ENCODE measurements around the gene GSTA4.

DNA sequence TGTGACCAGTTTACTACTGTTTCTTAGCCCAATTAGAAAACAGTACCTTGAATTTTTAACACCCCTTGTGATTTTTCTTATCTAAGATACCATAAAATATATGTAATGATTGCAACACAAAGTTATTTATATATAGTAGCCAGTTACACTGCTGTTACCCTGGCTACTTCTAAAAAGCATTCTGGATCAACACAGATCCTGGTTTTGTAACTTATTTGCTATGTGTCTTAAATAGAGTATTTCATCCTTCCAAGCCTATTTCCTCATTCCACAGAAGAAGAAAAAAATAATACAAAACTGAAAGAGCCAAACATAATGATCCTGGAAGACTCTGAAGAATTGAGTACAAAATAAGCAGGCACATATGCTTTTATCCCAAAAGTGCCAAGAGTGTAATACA, 19.0 kb upstream of the GSTA4 start:
- TF ChIP-seq, protein P1, sequence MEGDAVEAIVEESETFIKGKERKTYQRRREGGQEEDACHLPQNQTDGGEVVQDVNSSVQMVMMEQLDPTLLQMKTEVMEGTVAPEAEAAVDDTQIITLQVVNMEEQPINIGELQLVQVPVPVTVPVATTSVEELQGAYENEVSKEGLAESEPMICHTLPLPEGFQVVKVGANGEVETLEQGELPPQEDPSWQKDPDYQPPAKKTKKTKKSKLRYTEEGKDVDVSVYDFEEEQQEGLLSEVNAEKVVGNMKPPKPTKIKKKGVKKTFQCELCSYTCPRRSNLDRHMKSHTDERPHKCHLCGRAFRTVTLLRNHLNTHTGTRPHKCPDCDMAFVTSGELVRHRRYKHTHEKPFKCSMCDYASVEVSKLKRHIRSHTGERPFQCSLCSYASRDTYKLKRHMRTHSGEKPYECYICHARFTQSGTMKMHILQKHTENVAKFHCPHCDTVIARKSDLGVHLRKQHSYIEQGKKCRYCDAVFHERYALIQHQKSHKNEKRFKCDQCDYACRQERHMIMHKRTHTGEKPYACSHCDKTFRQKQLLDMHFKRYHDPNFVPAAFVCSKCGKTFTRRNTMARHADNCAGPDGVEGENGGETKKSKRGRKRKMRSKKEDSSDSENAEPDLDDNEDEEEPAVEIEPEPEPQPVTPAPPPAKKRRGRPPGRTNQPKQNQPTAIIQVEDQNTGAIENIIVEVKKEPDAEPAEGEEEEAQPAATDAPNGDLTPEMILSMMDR (IDR thresholded peaks at IDR 0.05; ENCODE audit: low read depth, low read length, missing input control) = no peak
- TF ChIP-seq RAD21 (IDR thresholded peaks at IDR 0.05) = no peak
- TF ChIP-seq, protein P2, sequence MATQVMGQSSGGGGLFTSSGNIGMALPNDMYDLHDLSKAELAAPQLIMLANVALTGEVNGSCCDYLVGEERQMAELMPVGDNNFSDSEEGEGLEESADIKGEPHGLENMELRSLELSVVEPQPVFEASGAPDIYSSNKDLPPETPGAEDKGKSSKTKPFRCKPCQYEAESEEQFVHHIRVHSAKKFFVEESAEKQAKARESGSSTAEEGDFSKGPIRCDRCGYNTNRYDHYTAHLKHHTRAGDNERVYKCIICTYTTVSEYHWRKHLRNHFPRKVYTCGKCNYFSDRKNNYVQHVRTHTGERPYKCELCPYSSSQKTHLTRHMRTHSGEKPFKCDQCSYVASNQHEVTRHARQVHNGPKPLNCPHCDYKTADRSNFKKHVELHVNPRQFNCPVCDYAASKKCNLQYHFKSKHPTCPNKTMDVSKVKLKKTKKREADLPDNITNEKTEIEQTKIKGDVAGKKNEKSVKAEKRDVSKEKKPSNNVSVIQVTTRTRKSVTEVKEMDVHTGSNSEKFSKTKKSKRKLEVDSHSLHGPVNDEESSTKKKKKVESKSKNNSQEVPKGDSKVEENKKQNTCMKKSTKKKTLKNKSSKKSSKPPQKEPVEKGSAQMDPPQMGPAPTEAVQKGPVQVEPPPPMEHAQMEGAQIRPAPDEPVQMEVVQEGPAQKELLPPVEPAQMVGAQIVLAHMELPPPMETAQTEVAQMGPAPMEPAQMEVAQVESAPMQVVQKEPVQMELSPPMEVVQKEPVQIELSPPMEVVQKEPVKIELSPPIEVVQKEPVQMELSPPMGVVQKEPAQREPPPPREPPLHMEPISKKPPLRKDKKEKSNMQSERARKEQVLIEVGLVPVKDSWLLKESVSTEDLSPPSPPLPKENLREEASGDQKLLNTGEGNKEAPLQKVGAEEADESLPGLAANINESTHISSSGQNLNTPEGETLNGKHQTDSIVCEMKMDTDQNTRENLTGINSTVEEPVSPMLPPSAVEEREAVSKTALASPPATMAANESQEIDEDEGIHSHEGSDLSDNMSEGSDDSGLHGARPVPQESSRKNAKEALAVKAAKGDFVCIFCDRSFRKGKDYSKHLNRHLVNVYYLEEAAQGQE (IDR thresholded peaks at IDR 0.05) = no peak
- TF ChIP-seq JUND (IDR thresholded peaks at IDR 0.05) = no peak
- TF ChIP-seq, protein P3, sequence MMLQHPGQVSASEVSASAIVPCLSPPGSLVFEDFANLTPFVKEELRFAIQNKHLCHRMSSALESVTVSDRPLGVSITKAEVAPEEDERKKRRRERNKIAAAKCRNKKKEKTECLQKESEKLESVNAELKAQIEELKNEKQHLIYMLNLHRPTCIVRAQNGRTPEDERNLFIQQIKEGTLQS (IDR thresholded peaks at IDR 0.05) = no peak
- TF ChIP-seq RXRA (IDR thresholded peaks at IDR 0.05) = no peak
- TF ChIP-seq YY1 (IDR thresholded peaks at IDR 0.05) = no peak
- TF ChIP-seq EGR1 (IDR thresholded peaks at IDR 0.05; ENCODE audit: low read depth in 2 of 2) = no peak
- TF ChIP-seq, protein P4, sequence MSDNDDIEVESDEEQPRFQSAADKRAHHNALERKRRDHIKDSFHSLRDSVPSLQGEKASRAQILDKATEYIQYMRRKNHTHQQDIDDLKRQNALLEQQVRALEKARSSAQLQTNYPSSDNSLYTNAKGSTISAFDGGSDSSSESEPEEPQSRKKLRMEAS (IDR thresholded peaks at IDR 0.05) = no peak
